ENCODE measurements around the gene MAML3.

- TF ChIP-seq CTCF (IDR thresholded peaks at IDR 0.05; ENCODE audit: low read depth, low read length) (no peak), EZH2phosphoT487 (IDR thresholded peaks at IDR 0.05; ENCODE audit: low read depth) (no peak)
Measured at GRCh38 chr4:140003876-140004548, 150.0 kb downstream of the MAML3 start.
